ENCODE results near the gene SIGLEC15. TPM values are rescaled to one million over a fixed set of nuclear protein-coding genes. Genes with fewer than 3 reads are reported as not detected.

SIGLEC15 gene
- total and polyA plus RNA-seq, 2 donors (not counting 1 experiment from before 2014, with no cell fraction given): not detected

DNA sequence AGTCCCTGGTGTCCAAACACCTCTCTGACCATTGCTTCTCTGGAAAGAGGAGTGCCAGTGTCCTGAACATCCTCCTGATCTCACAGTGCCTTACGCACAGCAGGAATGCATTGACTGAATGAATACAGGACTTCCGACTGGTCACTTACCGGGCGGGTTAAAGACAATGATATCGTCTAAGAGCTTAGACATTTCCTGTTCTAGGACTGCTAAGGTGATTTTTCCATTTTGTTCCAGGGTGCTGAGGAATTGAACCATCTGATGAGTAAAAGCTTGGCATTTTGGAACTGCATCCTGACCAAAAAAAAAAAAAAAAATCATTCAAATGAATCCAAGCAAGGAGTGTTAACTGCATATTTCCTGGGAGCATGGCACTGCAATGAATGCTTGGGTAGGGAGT lies 40.0 kb downstream of the SIGLEC15 start:
- Mint-ChIP-seq H3K27ac (no peak overlapping the region), H3K4me3 (no peak overlapping the region), H3K4me1 (no peaks in the 10 kb centered on the region), H3K27me3 (no peaks in the 10 kb centered on the region), H3K9me3 (ENCODE audit: insufficient read depth) (no peaks in the 10 kb centered on the region)
- Histone ChIP-seq H3K79me2 (ENCODE audit: control insufficient read depth, insufficient read depth, low read length) (no peaks in the 10 kb centered on the region), H3K4me2 (replicated peaks; ENCODE audit: low read depth, low read length, poor library complexity, severe bottlenecking) (no peak overlapping the region), H3K4me3 (ENCODE audit: control extremely low read depth in 1 of 5, extremely low read depth in 1 of 5, insufficient read depth in 1 of 5, low read depth in 2 of 5, low read length in 4 of 5) (no peak overlapping the region), H3K9me3 (ENCODE audit: control extremely low read depth in 1 of 3, control insufficient read depth in 2 of 3, insufficient read depth in 1 of 3, low read length in 2 of 3) (no peaks in the 10 kb centered on the region), H2AFZ (ENCODE audit: insufficient read depth, low read depth, low read length, poor library complexity, severe bottlenecking) (no peak overlapping the region), H3K4me1 (ENCODE audit: control insufficient read depth in 2 of 2, insufficient read depth in 2 of 2, low read length in 2 of 2) (no peaks in the 10 kb centered on the region), H3K36me3 (replicated peaks in 1 of 2; ENCODE audit: control extremely low read depth in 1 of 2, control insufficient read depth in 1 of 2, extremely low read depth in 1 of 2, insufficient read depth in 2 of 2, low read length in 1 of 2) (peaks cover 19 to 72% of the 10 kb centered on the region in 2 experiments), H4K20me1 (ENCODE audit: control insufficient read depth, insufficient read depth, low read length, poor library complexity, severe bottlenecking) (no peaks in the 10 kb centered on the region), H3K9ac (ENCODE audit: low read length) (no peak overlapping the region), H3K27ac (ENCODE audit: low read length in 2 of 2) (no peak overlapping the region), H3K27me3 (replicated peaks in 1 of 4; ENCODE audit: control extremely low read depth in 1 of 4, control insufficient read depth in 3 of 4, insufficient read depth in 4 of 4, low read length in 3 of 4) (no peaks in the 10 kb centered on the region)
- TF ChIP-seq EZH2 (IDR thresholded peaks at IDR 0.05; ENCODE audit: borderline replicate concordance, insufficient read depth, low read depth, low read length, poor library complexity, severe bottlenecking): no peak
- TF ChIP-seq, protein P1, sequence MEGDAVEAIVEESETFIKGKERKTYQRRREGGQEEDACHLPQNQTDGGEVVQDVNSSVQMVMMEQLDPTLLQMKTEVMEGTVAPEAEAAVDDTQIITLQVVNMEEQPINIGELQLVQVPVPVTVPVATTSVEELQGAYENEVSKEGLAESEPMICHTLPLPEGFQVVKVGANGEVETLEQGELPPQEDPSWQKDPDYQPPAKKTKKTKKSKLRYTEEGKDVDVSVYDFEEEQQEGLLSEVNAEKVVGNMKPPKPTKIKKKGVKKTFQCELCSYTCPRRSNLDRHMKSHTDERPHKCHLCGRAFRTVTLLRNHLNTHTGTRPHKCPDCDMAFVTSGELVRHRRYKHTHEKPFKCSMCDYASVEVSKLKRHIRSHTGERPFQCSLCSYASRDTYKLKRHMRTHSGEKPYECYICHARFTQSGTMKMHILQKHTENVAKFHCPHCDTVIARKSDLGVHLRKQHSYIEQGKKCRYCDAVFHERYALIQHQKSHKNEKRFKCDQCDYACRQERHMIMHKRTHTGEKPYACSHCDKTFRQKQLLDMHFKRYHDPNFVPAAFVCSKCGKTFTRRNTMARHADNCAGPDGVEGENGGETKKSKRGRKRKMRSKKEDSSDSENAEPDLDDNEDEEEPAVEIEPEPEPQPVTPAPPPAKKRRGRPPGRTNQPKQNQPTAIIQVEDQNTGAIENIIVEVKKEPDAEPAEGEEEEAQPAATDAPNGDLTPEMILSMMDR (IDR thresholded peaks at IDR 0.05): no peak
- ChIA-PET CTCF (interaction anchor here (6.0 kb wide), 1 partner anchor 14 kb away, joined by 36 read pairs; no protein-coding TSS in a partner anchor), POLR2A (no interaction called here)
- intact Hi-C loops (cut with micrococcal nuclease): no loop called here
- DNase-seq: no peak
- 100% methylated on average over 4 of the region's 5 CpGs for WGBS (ENCODE audit: insufficient coverage)
- no peak for ATAC-seq (ENCODE audit: low read depth)

DNA sequence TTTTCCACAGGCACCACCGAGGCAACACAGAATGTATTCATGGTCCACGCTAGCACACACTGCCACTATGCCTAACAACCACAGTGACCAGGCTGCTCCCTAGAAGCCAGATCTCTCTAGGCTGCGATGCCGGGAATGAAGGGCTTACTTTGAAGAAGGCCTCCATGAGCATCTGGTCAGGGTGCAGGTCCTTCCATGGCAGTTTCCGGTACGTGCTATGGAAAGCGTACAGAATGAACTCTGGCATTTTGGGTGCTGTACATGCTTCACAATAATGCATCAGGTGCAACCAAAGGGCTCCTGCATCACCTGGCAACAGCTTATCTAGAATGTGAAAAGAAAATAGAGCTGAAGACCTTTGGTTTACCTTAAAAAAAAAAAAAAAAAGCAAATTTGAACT lies 44.9 kb downstream of the SIGLEC15 start:
- Mint-ChIP-seq H3K9me3 (ENCODE audit: insufficient read depth) (no peaks in the 10 kb centered on the region), H3K27ac (no peak overlapping the region), H3K27me3 (no peaks in the 10 kb centered on the region), H3K4me1 (peaks cover 16% of the 10 kb centered on the region), H3K4me3 (no peak overlapping the region)
- no peak overlapping the region for H2AFZ ChIP-seq (ENCODE audit: insufficient read depth, low read depth, low read length, poor library complexity, severe bottlenecking)
- ATAC-seq (ENCODE audit: low read depth) (no peak), DNase-seq (no peak)
- no peak overlapping the region for H3K27ac ChIP-seq (ENCODE audit: low read length in 2 of 2)
- CTCF ChIA-PET: interaction anchor here (1.1 to 1.2 kb wide), 2 partner anchors 10 to 178 kb away, joined by 3 to 4 read pairs; no protein-coding TSS in a partner anchor
- H3K36me3 ChIP-seq (replicated peaks in 1 of 2; ENCODE audit: control extremely low read depth in 1 of 2, control insufficient read depth in 1 of 2, extremely low read depth in 1 of 2, insufficient read depth in 2 of 2, low read length in 1 of 2): peaks cover 20 to 52% of the 10 kb centered on the region in 2 experiments
- no peaks in the 10 kb centered on the region for H3K79me2 ChIP-seq (ENCODE audit: control insufficient read depth, insufficient read depth, low read length)
- TF ChIP-seq, protein P1 (IDR thresholded peaks at IDR 0.05): no peak
- no peak for TF ChIP-seq EZH2 (IDR thresholded peaks at IDR 0.05; ENCODE audit: borderline replicate concordance, insufficient read depth, low read depth, low read length, poor library complexity, severe bottlenecking)
- POLR2A ChIA-PET: no interaction called here
- H3K4me1 ChIP-seq (ENCODE audit: control insufficient read depth in 2 of 2, insufficient read depth in 2 of 2, low read length in 2 of 2): peaks cover 9 to 13% of the 10 kb centered on the region in 2 donors
- intact Hi-C loops (cut with micrococcal nuclease): no loop called here
- no peak overlapping the region for H3K4me2 ChIP-seq (replicated peaks; ENCODE audit: low read depth, low read length, poor library complexity, severe bottlenecking)
- no peaks in the 10 kb centered on the region for H4K20me1 ChIP-seq (ENCODE audit: control insufficient read depth, insufficient read depth, low read length, poor library complexity, severe bottlenecking)
- H3K9ac ChIP-seq (ENCODE audit: low read length): no peak overlapping the region
- no peaks in the 10 kb centered on the region for H3K27me3 ChIP-seq (replicated peaks in 1 of 4; ENCODE audit: control extremely low read depth in 1 of 4, control insufficient read depth in 3 of 4, insufficient read depth in 4 of 4, low read length in 3 of 4)
- H3K4me3 ChIP-seq (ENCODE audit: control extremely low read depth in 1 of 5, extremely low read depth in 1 of 5, insufficient read depth in 1 of 5, low read depth in 2 of 5, low read length in 4 of 5): no peak overlapping the region
- peaks cover 0 to 9% (median 3%) of the 10 kb centered on the region in 3 donors for H3K9me3 ChIP-seq (ENCODE audit: control extremely low read depth in 1 of 3, control insufficient read depth in 2 of 3, insufficient read depth in 1 of 3, low read length in 2 of 3)
- 98% methylated on average over 7 of the region's 7 CpGs for WGBS (ENCODE audit: insufficient coverage)
